IMR-90 (cell line): ENCODE data around the gene CATSPER3. TPM values are rescaled to one million over a fixed set of nuclear protein-coding genes. Genes with fewer than 3 reads are reported as not detected.

Experiments
- ATAC-seq: fragments of 200-7000 bp; cut with Tn5 transposase; 2 replicates; pipeline ENCODE4 v1.9.1; 2020; ENCODE audit warnings: low read depth, mild to moderate bottlenecking, moderate library complexity
- BruUV-seq: library from RNA; stranded (reverse); fragments of 400-500 nt; replicated peaks from 2 replicates; lab custom pipeline; 2021; lab: Mats Ljungman, UMichigan
- CTCF ChIA-PET: fragments of 300-600 bp; formaldehyde crosslinking; extraction: SDS; loops from one replicate; lab custom pipeline; 2021; ENCODE audit warnings: antibody characterized with exemption; lab: Yijun Ruan, JAX
- POLR2A ChIA-PET: fragments of 300-600 bp; sonication (Branson Sonifier 250); formaldehyde crosslinking; loops from one replicate; lab custom pipeline; 2022; ENCODE audit warnings: antibody characterized with exemption; ENCODE audit not compliant: unreplicated experiment; lab: Charles Lee
- DNase-seq: peaks from one replicate; pipeline ENCODE4 v3.0.0; 2013
- H2AFZ ChIP-seq: replicated peaks from 2 replicates; pipeline ENCODE3; 2013; ENCODE audit warnings: low read length, mild to moderate bottlenecking; ENCODE audit not compliant: poor library complexity
- H2AK5ac ChIP-seq: 2 replicates; pipeline ENCODE4 v1.6.1; 2013; ENCODE audit warnings: low read depth, low read length, inconsistent platforms
- H2AK9ac ChIP-seq: replicated peaks from 2 replicates; pipeline ENCODE3; 2013; ENCODE audit warnings: mild to moderate bottlenecking, low read depth, low read length, moderate library complexity; ENCODE audit not compliant: poor library complexity
- H2BK120ac ChIP-seq: 2 replicates; pipeline ENCODE4 v1.6.1; 2013; ENCODE audit warnings: low read depth, low read length, inconsistent platforms
- H2BK15ac ChIP-seq: 3 replicates; pipeline ENCODE4 v1.6.1; 2013; ENCODE audit warnings: low read depth, low read length, inconsistent platforms
- H2BK20ac ChIP-seq: 2 replicates; pipeline ENCODE4 v1.6.1; 2013; ENCODE audit warnings: low read depth, mild to moderate bottlenecking, inconsistent platforms, low read length, moderate library complexity
- H2BK5ac ChIP-seq: 2 replicates; pipeline ENCODE4 v1.6.1; 2013; ENCODE audit warnings: mild to moderate bottlenecking, low read depth, low read length, inconsistent platforms; ENCODE audit not compliant: poor library complexity, severe bottlenecking
- H3K14ac ChIP-seq: replicated peaks from 2 replicates; pipeline ENCODE4 v1.6.1; 2013; ENCODE audit warnings: low read depth, low read length, inconsistent platforms
- H3K18ac ChIP-seq: 2 replicates; pipeline ENCODE4 v1.6.1; 2013; ENCODE audit warnings: low read depth, low read length, control low read depth
- H3K23ac ChIP-seq: 2 replicates; pipeline ENCODE4 v1.6.1; 2013; ENCODE audit warnings: low read depth, low read length, inconsistent platforms
- H3K27ac ChIP-seq: 2 replicates; pipeline ENCODE4 v1.5.1; 2013; ENCODE audit warnings: mild to moderate bottlenecking, control low read depth, low read length; ENCODE audit not compliant: insufficient read depth
- H3K27me3 ChIP-seq: 2 replicates; pipeline ENCODE4 v1.6.1; 2013; ENCODE audit warnings: low read length; ENCODE audit not compliant: control insufficient read depth, insufficient read depth
- H3K36me3 ChIP-seq: 2 replicates; pipeline ENCODE4 v1.6.1; 2013; ENCODE audit warnings: low read length, mixed read lengths; ENCODE audit not compliant: control insufficient read depth, insufficient read depth
- H3K4ac ChIP-seq: 2 replicates; pipeline ENCODE4 v1.6.1; 2013; ENCODE audit warnings: low read depth, low read length, inconsistent platforms
- H3K4me1 ChIP-seq: 2 replicates; pipeline ENCODE4 v1.6.1; 2013; ENCODE audit warnings: low read length, mixed read lengths; ENCODE audit not compliant: control insufficient read depth, insufficient read depth
- H3K4me2 ChIP-seq: 2 replicates; pipeline ENCODE4 v1.6.1; 2013; ENCODE audit warnings: low read depth, mild to moderate bottlenecking, control low read depth, low read length, moderate library complexity
- H3K4me3 ChIP-seq: 2 replicates; pipeline ENCODE4 v1.5.1; 2013; ENCODE audit warnings: low read depth, mild to moderate bottlenecking, control low read depth, low read length, moderate library complexity; ENCODE audit not compliant: insufficient read depth
- H3K56ac ChIP-seq: 2 replicates; pipeline ENCODE4 v1.6.1; 2013; ENCODE audit warnings: low read length, inconsistent platforms; ENCODE audit not compliant: insufficient read depth; ENCODE audit errors: extremely low read depth
- H3K79me1 ChIP-seq, 2 experiments: 2 replicates each; pipeline ENCODE4 v1.6.1; 2013; ENCODE audit warnings: low read length in 2 of 2, inconsistent platforms in 1 of 2, low read depth in 1 of 2
- H3K9ac ChIP-seq: 2 replicates; pipeline ENCODE4 v1.6.1; 2013; ENCODE audit warnings: low read depth, low read length, control low read depth
- H3K9me1 ChIP-seq: 2 replicates; pipeline ENCODE4 v1.6.1; 2013; ENCODE audit warnings: low read length, inconsistent platforms; ENCODE audit not compliant: insufficient read depth
- H3K9me3 ChIP-seq: 2 replicates; pipeline ENCODE4 v1.6.1; 2013; ENCODE audit warnings: low read length; ENCODE audit not compliant: control insufficient read depth, insufficient read depth
- H4K20me1 ChIP-seq: 2 replicates; pipeline ENCODE4 v1.6.1; 2013; ENCODE audit warnings: low read length, inconsistent platforms; ENCODE audit not compliant: insufficient read depth
- H4K5ac ChIP-seq: 2 replicates; pipeline ENCODE4 v1.6.1; 2013; ENCODE audit warnings: mild to moderate bottlenecking, low read depth, low read length, control low read depth
- H4K8ac ChIP-seq, 2 experiments: 2 replicates each; pipeline ENCODE4 v1.6.1; 2013; ENCODE audit warnings: low read depth in 2 of 2, low read length in 2 of 2, control low read depth in 1 of 2, inconsistent platforms in 1 of 2
- H4K91ac ChIP-seq: 2 replicates; pipeline ENCODE4 v1.6.1; 2013; ENCODE audit warnings: low read depth, low read length, inconsistent platforms; ENCODE audit not compliant: insufficient read depth
- WGBS, 2 experiments: methylation state at CpG; one replicate each; pipeline versions ENCODE4 v1.1.5 to v1.1.7; 2013; ENCODE audit warnings: missing lambda C conversion rate in 2 of 2; ENCODE audit not compliant: insufficient read length in 1 of 2; ENCODE audit errors: extremely low coverage in 2 of 2; 5-methylcytosine and 5-hydroxymethylcytosine counted together
- dilution Hi-C: fragments of 300-500 bp; cut with HindIII; formaldehyde crosslinking; loops from one replicate; pipeline ENCODE4 v1.14.3; 2018; ENCODE audit warnings: low sequenced_read_pairs; ENCODE audit not compliant: unreplicated experiment
- in situ Hi-C: fragments of 300-500 bp; cut with MboI; formaldehyde crosslinking; loops from 3 replicates; pipeline ENCODE4 v1.14.3; 2019; ENCODE audit warnings: low sequenced_read_pairs, inconsistent platforms, mixed read lengths
- intact Hi-C: fragments of 100-400 bp; cut with micrococcal nuclease; formaldehyde crosslinking; loops from 2 replicates; pipeline ENCODE4 v1.10.0; 2022
- polyA plus RNA-seq, 3 experiments: library from polyadenylated mRNA; depleted of rRNA; stranded (reverse); fragments of >200 nt; gene quantifications; 2 replicates each; pipeline ENCODE4 v1.2.3, GENCODE V29; 2012; ENCODE audit warnings: low replicate concordance in 1 of 3
- total RNA-seq: library from RNA; depleted of rRNA; stranded (reverse); fragments of >200 nt; gene quantifications from 2 replicates; pipeline ENCODE4 v1.2.3, GENCODE V29; 2012
- TF ChIP-seq, protein P1 (sequence below): conservative IDR thresholded peaks from 2 replicates; pipeline ENCODE4 v1.5.1; 2012; ENCODE audit warnings: mild to moderate bottlenecking, low read depth, low read length, improper control_type of control experiment

The CATSPER3 gene
- total and polyA plus RNA-seq, 2 of the 4 experiments (the other 2 are of a cell fraction): under 0.01 to 0.12 TPM

DNA sequence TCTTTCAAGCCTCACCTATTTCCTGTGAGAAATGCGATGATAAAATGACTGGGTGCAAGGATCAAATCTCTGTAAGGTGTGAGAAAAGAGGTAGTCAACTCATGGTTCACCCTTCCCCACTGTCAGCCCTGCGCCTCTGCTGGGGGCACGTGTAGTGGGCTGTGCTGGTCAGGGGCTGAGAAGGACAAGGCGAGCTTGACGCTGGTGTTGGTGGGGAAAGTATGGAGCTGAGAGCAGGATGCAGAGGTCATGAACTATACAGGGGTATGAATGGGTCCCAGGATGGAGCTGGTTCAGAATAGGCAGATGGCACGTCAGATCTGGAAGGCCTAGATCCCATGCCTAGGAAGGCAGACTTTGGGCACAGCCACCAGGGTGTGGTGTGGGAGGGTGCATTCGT, 45.7 kb downstream of the CATSPER3 start:
- H3K4me3 ChIP-seq: no peak overlapping the region
- no peak overlapping the region for H3K27ac ChIP-seq
- no peak overlapping the region for H2AK9ac ChIP-seq
- no peak overlapping the region for H3K18ac ChIP-seq
- no peak overlapping the region for H4K91ac ChIP-seq
- H2BK20ac ChIP-seq: no peak overlapping the region
- no peak for ATAC-seq
- H4K20me1 ChIP-seq: peaks cover 6% of the 10 kb centered on the region
- no peak overlapping the region for H3K56ac ChIP-seq
- no peak overlapping the region; the same call in 1 of the 2 replicates for H3K4ac ChIP-seq
- no peak overlapping the region for H3K9ac ChIP-seq
- H2BK5ac ChIP-seq: no peak overlapping the region
- CTCF ChIA-PET: no interaction called here
- H3K23ac ChIP-seq: no peak overlapping the region
- no peak overlapping the region for H2AFZ ChIP-seq
- peaks cover 9% of the 10 kb centered on the region; the same call in 1 of the 2 replicates for H3K9me1 ChIP-seq
- no peak overlapping the region for H3K14ac ChIP-seq
- intact Hi-C loops: no loop called here
- no peak overlapping the region; the same call in 1 of the 2 replicates for H2AK5ac ChIP-seq
- H3K27me3 ChIP-seq: no peaks in the 10 kb centered on the region
- no TSS peak for BruUV-seq
- H3K36me3 ChIP-seq: peaks cover 4% of the 10 kb centered on the region; the same call in 1 of the 2 replicates
- TF ChIP-seq, protein P1, sequence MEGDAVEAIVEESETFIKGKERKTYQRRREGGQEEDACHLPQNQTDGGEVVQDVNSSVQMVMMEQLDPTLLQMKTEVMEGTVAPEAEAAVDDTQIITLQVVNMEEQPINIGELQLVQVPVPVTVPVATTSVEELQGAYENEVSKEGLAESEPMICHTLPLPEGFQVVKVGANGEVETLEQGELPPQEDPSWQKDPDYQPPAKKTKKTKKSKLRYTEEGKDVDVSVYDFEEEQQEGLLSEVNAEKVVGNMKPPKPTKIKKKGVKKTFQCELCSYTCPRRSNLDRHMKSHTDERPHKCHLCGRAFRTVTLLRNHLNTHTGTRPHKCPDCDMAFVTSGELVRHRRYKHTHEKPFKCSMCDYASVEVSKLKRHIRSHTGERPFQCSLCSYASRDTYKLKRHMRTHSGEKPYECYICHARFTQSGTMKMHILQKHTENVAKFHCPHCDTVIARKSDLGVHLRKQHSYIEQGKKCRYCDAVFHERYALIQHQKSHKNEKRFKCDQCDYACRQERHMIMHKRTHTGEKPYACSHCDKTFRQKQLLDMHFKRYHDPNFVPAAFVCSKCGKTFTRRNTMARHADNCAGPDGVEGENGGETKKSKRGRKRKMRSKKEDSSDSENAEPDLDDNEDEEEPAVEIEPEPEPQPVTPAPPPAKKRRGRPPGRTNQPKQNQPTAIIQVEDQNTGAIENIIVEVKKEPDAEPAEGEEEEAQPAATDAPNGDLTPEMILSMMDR: no peak
- H2BK15ac ChIP-seq: no peak overlapping the region
- H3K4me2 ChIP-seq: no peak overlapping the region
- in situ Hi-C loops: loop anchor here (10.0 kb wide), 1 partner anchor 321 kb away; no protein-coding TSS in a partner anchor
- no peak for DNase-seq
- H2BK120ac ChIP-seq: no peak overlapping the region
- WGBS, 2 experiments: 83% methylated on average over 1 of the region's 7 CpGs; no CpG with 5 or more reads in 1 of the 2 experiments
- peaks cover 7% of the 10 kb centered on the region; the same call in 1 of the 2 replicates for H3K4me1 ChIP-seq
- H4K8ac ChIP-seq: no peak overlapping the region
- H4K5ac ChIP-seq: no peak overlapping the region
- no peaks in the 10 kb centered on the region for H3K9me3 ChIP-seq
- POLR2A ChIA-PET: no interaction called here
- H3K79me1 ChIP-seq: no peaks in the 10 kb centered on the region
- dilution Hi-C loops: no loop called here
